Measurements from ENCODE around the gene PRKCZ.

Gene PRKCZ

GRCh38 chr1:2180297-2181245 lies 130.4 kb downstream of the PRKCZ start:
- TF ChIP-seq CTCF (IDR thresholded peaks at IDR 0.05; ENCODE audit: low read depth, low read length, missing control alignments) = no peak
- no peak for DNase-seq (ENCODE audit: extremely low read depth, low read depth)
- H3K4me3 ChIP-seq (replicated peaks; ENCODE audit: low read depth, low read length) = no peak overlapping the region

GRCh38 chr1:2181271-2181670 lies 131.1 kb downstream of the PRKCZ start:
- TF ChIP-seq CTCF (IDR thresholded peaks at IDR 0.05; ENCODE audit: low read depth, low read length, missing control alignments) = no peak
- H3K4me3 ChIP-seq (replicated peaks; ENCODE audit: low read depth, low read length) = no peak overlapping the region
- no peak for DNase-seq (ENCODE audit: extremely low read depth, low read depth)

GRCh38 chr1:2181752-2182151 lies 131.5 kb downstream of the PRKCZ start:
- H3K4me3 ChIP-seq (replicated peaks; ENCODE audit: low read depth, low read length) = no peak overlapping the region
- DNase-seq (ENCODE audit: extremely low read depth, low read depth) = no peak
- no peak for TF ChIP-seq CTCF (IDR thresholded peaks at IDR 0.05; ENCODE audit: low read depth, low read length, missing control alignments)

GRCh38 chr1:2182376-2182775 lies 132.2 kb downstream of the PRKCZ start:
- no peak for TF ChIP-seq CTCF (IDR thresholded peaks at IDR 0.05; ENCODE audit: low read depth, low read length, missing control alignments)

GRCh38 chr1:2183937-2184334 lies 133.7 kb downstream of the PRKCZ start:
- no peak overlapping the region for H3K4me3 ChIP-seq (replicated peaks; ENCODE audit: low read depth, low read length)
- TF ChIP-seq CTCF (IDR thresholded peaks at IDR 0.05; ENCODE audit: low read depth, low read length, missing control alignments) = no peak
- no peak for DNase-seq (ENCODE audit: extremely low read depth, low read depth)

More at GRCh38 chr1:2182376-2182775, 132.2 kb downstream of the PRKCZ start:
- H3K4me3 ChIP-seq (replicated peaks; ENCODE audit: low read depth, low read length) = no peak overlapping the region
- DNase-seq (ENCODE audit: extremely low read depth, low read depth) = no peak

GRCh38 chr1:2184531-2184930 lies 134.3 kb downstream of the PRKCZ start:
- no peak overlapping the region for H3K4me3 ChIP-seq (replicated peaks; ENCODE audit: low read depth, low read length)
- DNase-seq (ENCODE audit: extremely low read depth, low read depth) = no peak
- no peak for TF ChIP-seq CTCF (IDR thresholded peaks at IDR 0.05; ENCODE audit: low read depth, low read length, missing control alignments)
